Stimulated activated CD4-positive, alpha-beta T cell treated with anti-CD3 and anti-CD28 coated beads, Interleukin-1b, Interleukin-23, amount 100 ng/mL, for 24 hours (primary cell): ENCODE measurements around the gene REN.

ENCODE experiments used
- DNase-seq, 4 experiments: peaks; one replicate each; pipeline ENCODE4 v3.0.0-alpha.2; 2020; ENCODE audit warnings: low read depth in 4 of 4, low spot score in 1 of 4

REN gene

GRCh38 chr1:204166219-204166618 is at the start of gene REN:
Gene REN, minus strand, starts transcription at chr1:204166337. Its CDS starts 44 bp downstream, at chr1:204166293.
- no peak for DNase-seq

GRCh38 chr1:204213668-204214662 is 47.8 kb upstream of the REN start, which contains the start of gene GOLT1A:
Gene GOLT1A, minus strand, starts transcription at chr1:204213988. Its CDS starts 82 bp downstream, at chr1:204213906.
- DNase-seq, result peak in 2 of 4 experiments; percentile 21 to 41

- DNase-seq, result no peak
These were observed 46.6 kb upstream of the REN start for GRCh38 chr1:204212715-204213114.

GRCh38 chr1:204211046-204211445 is 44.9 kb upstream of the REN start:
- no peak for DNase-seq

- DNase-seq, result peak; percentile 59 to 74 (median 66)
These were observed 41.0 kb upstream of the REN start for GRCh38 chr1:204207136-204207616.

GRCh38 chr1:204206121-204206520 is 40.0 kb upstream of the REN start:
- DNase-seq, result no peak

- no peak for DNase-seq
These were observed 39.3 kb upstream of the REN start for GRCh38 chr1:204205486-204205885.

- no peak for DNase-seq
These were observed 38.8 kb upstream of the REN start for GRCh38 chr1:204204944-204205343.

- no peak for DNase-seq
These were observed 37.1 kb upstream of the REN start for GRCh38 chr1:204203206-204203767.

GRCh38 chr1:204202481-204202880 is 36.3 kb upstream of the REN start:
- no peak for DNase-seq

- DNase-seq, result no peak
These were observed 35.4 kb upstream of the REN start for GRCh38 chr1:204201348-204202040.

- DNase-seq, result no peak
These were observed 33.4 kb upstream of the REN start for GRCh38 chr1:204199579-204199978.

- no peak for DNase-seq
These were observed 32.5 kb upstream of the REN start for GRCh38 chr1:204198348-204199340.

GRCh38 chr1:204197068-204197467 is 30.9 kb upstream of the REN start:
- no peak for DNase-seq

- DNase-seq, result no peak
These were observed 30.1 kb upstream of the REN start, which contains the start of gene KISS1 for GRCh38 chr1:204196068-204196795. Gene KISS1, minus strand, starts transcription at chr1:204196491. Its CDS starts 3,615 bp downstream, at chr1:204192876.

GRCh38 chr1:204194771-204195170 is 28.6 kb upstream of the REN start:
- no peak for DNase-seq

- DNase-seq, result no peak
These were observed 27.9 kb upstream of the REN start for GRCh38 chr1:204194080-204194479.

- DNase-seq, result no peak
These were observed 26.6 kb upstream of the REN start for GRCh38 chr1:204192589-204193352.

GRCh38 chr1:204192046-204192445 is 25.9 kb upstream of the REN start:
- no peak for DNase-seq
